Type B pancreatic cell (in vitro differentiated cells): ENCODE data around the gene SYNJ1. TPM values are rescaled to one million over a fixed set of nuclear protein-coding genes. Genes with fewer than 3 reads are reported as not detected.
"Not testable (repeated sequence)": the region's sequence is repeated elsewhere in the genome, so short reads cannot be mapped to it uniquely, and the experiment has no call there.

Source experiments
- DNase-seq: peaks from one replicate; pipeline ENCODE4 v3.0.0; 2021; ENCODE audit warnings: mixed read lengths; ENCODE audit not compliant: unreplicated experiment; ENCODE audit errors: extremely low spot score
- H3K27ac Mint-ChIP-seq: 2 replicates; pipeline ENCODE4 v1.8.0; 2021; ENCODE audit warnings: mild to moderate bottlenecking, mixed read lengths
- H3K27me3 Mint-ChIP-seq: 2 replicates; pipeline ENCODE4 v1.8.0; 2021; ENCODE audit warnings: mixed read lengths
- H3K36me3 Mint-ChIP-seq: 2 replicates; pipeline ENCODE4 v1.8.0; 2021; ENCODE audit warnings: mixed read lengths
- H3K4me1 Mint-ChIP-seq: one replicate; pipeline ENCODE4 v1.8.0; 2021; ENCODE audit warnings: mixed read lengths; ENCODE audit not compliant: unreplicated experiment
- H3K4me3 Mint-ChIP-seq: 2 replicates; pipeline ENCODE4 v1.8.0; 2021; ENCODE audit warnings: mild to moderate bottlenecking, mixed read lengths
- H3K9me3 Mint-ChIP-seq: 2 replicates; pipeline ENCODE4 v1.8.0; 2021; ENCODE audit warnings: mixed read lengths
- total RNA-seq: library from RNA; stranded (reverse); gene quantifications from 2 replicates; pipeline ENCODE4 v1.2.1, GENCODE V29; 2021; ENCODE audit warnings: low replicate concordance
- TF ChIP-seq, protein P1 (sequence below): fragments of 200-600 bp; sonication (generic); conservative IDR thresholded peaks from 2 replicates; pipeline ENCODE4 v1.5.0; 2021; ENCODE audit warnings: antibody characterized with exemption, mild to moderate bottlenecking

Gene SYNJ1
- total RNA-seq, 1 donor from 2014 or later, result 12.0 TPM

DNA sequence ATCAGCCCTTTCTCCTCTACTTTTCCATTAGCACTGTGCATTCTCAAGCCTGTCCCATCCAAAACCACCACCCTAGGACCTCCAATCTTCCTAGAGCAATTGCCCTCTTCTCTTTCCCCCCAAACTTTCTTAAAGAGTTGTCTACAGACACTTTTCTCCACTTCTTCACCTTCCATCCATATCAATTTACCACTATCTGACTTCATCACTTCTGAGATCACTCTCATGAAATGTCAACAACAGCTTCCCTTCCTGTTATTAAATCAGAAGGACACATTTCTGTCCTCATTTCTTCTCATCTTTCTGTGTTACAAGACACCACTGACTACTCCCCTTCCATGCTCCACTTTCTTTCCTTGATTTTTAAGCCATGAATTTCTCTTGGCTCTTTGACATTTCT is 79.6 kb downstream of the SYNJ1 start:
- Mint-ChIP-seq H3K27me3 (peaks cover 3% of the 10 kb centered on the region), H3K9me3 (no peaks in the 10 kb centered on the region), H3K27ac (no peak overlapping the region), H3K36me3 (peaks cover 7% of the 10 kb centered on the region), H3K4me1 (peaks cover 7% of the 10 kb centered on the region), H3K4me3 (no peak overlapping the region)
- DNase-seq, result no peak
- TF ChIP-seq, protein P1, sequence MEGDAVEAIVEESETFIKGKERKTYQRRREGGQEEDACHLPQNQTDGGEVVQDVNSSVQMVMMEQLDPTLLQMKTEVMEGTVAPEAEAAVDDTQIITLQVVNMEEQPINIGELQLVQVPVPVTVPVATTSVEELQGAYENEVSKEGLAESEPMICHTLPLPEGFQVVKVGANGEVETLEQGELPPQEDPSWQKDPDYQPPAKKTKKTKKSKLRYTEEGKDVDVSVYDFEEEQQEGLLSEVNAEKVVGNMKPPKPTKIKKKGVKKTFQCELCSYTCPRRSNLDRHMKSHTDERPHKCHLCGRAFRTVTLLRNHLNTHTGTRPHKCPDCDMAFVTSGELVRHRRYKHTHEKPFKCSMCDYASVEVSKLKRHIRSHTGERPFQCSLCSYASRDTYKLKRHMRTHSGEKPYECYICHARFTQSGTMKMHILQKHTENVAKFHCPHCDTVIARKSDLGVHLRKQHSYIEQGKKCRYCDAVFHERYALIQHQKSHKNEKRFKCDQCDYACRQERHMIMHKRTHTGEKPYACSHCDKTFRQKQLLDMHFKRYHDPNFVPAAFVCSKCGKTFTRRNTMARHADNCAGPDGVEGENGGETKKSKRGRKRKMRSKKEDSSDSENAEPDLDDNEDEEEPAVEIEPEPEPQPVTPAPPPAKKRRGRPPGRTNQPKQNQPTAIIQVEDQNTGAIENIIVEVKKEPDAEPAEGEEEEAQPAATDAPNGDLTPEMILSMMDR, result no peak

DNA sequence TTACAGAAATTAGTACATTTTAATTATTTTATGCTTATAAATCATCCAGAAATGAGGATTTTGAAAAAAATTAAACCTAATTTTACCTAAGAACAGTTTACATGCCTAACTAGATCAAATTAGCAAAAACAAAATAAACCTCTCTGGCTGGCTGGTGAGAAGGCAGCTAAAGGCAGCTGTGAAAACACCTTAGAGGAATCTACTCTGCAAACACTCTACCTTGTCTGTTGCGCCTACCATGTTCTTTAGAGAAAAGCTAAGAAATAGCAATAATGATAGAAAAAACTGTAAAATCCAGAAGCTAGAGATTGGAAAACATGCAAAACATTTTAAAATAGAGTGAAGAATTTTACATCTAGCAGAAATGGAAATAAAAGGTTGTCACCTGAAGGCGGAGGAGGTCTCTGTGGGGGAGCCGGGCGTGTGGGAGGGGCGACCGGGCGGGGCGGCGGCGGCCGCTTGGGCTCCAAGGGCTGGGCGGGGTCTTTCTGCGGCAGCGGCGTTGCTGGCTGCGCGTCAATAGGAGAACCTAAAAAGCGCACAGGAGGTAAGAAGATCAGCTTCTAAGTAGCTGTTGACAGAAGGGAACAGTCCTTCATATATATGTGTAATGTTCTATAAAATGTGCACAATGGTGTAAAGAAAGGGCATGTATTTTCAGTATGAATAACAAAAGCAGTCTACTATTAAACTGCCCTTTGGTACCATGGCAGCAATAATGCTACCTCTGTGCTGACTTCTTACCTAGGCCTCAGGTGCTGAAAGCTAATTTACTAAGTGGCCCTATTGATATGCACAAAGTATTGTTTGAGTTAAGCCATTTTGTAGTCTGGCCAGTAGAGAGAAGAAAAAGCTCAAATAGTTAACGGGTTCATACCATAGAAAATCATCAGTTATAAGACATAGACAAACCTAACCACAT is 82.3 kb downstream of the SYNJ1 start:
- Mint-ChIP-seq H3K4me1 (peaks cover 7% of the 10 kb centered on the region), H3K27ac (no peak overlapping the region), H3K4me3 (peak overlapping the region; percentile 56), H3K36me3 (peaks cover 7% of the 10 kb centered on the region), H3K9me3 (no peaks in the 10 kb centered on the region), H3K27me3 (peaks cover 3% of the 10 kb centered on the region)
- DNase-seq, result no peak
- TF ChIP-seq, protein P1, result no peak

DNA sequence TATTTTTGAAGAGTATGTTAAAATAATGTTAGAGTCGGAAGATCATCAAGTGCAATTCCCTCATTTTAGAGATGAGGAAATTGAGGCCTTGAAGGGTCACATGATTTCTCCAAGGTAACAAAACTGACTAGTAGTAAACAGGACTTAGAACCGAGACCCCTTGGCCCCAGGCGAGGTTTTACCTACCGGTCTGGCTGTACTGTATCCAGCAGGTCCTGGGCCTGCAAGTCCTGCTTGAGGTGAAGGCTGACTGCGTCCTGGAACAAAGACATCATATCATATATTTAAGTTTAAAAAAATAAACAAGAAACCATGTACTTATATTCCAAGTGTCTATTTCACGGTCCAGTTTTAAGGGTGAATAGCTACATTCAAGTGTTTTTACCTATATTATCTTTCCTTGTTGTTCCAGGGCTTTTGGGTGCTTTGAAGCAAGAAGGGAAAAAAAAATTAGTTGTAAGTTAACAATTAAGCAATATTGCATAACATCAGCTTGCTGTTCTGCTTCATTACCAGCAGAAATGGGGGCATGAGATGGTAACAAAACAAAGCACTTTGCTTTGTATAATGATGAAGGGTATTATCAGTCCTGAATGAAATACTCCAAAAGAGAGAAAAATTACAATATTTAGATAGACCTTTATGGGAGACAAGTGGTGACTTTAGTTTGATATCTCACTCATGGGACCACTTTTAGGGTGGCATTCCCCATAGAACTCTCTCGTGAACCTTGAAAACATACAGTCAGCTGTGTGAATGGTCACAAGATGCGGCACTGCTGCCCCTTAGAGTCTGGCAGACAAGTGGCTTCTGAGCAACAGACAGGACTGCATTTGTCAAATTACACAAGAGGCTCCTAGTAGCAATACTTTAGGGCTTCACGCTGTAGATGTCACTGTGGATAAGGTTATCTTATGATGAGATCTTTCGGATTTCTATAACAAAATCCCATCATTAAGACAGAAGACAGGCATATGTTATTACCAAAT is 85.8 kb downstream of the SYNJ1 start:
- H3K27me3 Mint-ChIP-seq, result peaks cover 3% of the 10 kb centered on the region
- DNase-seq, result no peak
- H3K36me3 Mint-ChIP-seq, result peaks cover 7% of the 10 kb centered on the region
- H3K27ac Mint-ChIP-seq, result no peak overlapping the region
- TF ChIP-seq, protein P1, result no peak
- H3K9me3 Mint-ChIP-seq, result no peaks in the 10 kb centered on the region
- H3K4me1 Mint-ChIP-seq, result peaks cover 7% of the 10 kb centered on the region
- no peak overlapping the region for H3K4me3 Mint-ChIP-seq

DNA sequence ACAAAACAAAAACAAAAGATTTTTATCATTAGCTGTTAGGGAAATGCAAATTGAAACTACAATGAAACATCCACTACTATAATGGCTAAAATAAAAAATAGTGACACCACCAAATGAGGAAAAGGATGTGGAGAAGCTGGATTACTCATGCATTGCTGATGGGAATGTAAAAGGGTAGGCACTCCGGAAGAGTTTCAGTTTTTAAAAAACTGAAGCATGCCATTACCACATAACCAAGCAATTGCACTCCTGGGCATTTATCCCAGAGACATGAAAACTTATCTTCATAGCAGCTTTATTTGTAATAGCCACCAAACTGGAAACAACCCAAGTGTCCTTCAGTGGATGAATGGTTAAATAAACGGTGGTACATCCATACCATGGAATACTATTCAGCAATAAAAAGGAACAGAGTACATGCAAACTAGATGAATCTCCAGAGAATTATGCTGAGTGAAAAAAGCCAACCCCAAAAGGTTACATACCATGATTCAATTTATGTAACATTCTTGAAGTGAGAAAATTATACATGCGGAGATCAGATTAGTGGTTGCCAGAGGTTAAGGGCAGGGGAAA is 101.1 kb downstream of the SYNJ1 start:
- peaks cover 5% of the 10 kb centered on the region for H3K27me3 Mint-ChIP-seq
- DNase-seq, result no peak
- no peaks in the 10 kb centered on the region for H3K4me1 Mint-ChIP-seq
- peaks cover 3% of the 10 kb centered on the region for H3K36me3 Mint-ChIP-seq
- no peak overlapping the region for H3K4me3 Mint-ChIP-seq
- H3K9me3 Mint-ChIP-seq, result no peaks in the 10 kb centered on the region
- TF ChIP-seq, protein P1, result no peak
- no peak overlapping the region for H3K27ac Mint-ChIP-seq

DNA sequence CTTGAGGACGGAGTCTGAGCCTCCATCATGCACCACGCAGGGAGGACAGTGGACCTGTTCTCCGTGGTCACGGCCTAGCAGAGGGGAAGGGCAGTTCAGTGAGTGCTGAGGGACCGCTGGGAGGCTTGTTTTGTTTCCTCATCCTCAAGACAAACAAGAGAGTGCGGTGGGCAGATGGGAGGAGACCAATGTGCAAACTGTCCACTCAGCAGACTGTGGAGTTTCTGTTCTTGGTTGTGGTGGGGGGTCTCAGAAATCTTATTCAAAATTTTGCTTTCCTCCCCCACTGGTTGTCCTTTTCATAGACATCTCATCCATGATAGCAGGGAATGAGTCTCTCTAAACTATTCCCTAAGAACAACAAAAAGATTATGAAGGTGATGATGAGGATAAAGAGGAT is 109.6 kb downstream of the SYNJ1 start:
- H3K9me3 Mint-ChIP-seq, H3K36me3 Mint-ChIP-seq, H3K4me3 Mint-ChIP-seq, DNase-seq, H3K4me1 Mint-ChIP-seq: not testable (repeated sequence)
- peaks cover 43% of the 10 kb centered on the region for H3K27me3 Mint-ChIP-seq
- H3K27ac Mint-ChIP-seq, result peak overlapping the region; percentile 25
